RWPE2 (cell line): ENCODE data around the gene CFAP68.

ENCODE experiments used
- ATAC-seq: fragments of 200-7000 bp; cut with Tn5 transposase; 3 replicates; pipeline ENCODE4 v1.9.1; 2021; ENCODE audit warnings: low read depth
- DNase-seq: peaks from one replicate; pipeline ENCODE4 v3.0.0-alpha.2; 2020; ENCODE audit warnings: low spot score
- H3K27ac ChIP-seq: fragments of 450-650 bp; 2 replicates; pipeline ENCODE4 v1.5.1; 2017; ENCODE audit warnings: mild to moderate bottlenecking; ENCODE audit not compliant: poor library complexity, severe bottlenecking
- H3K27me3 ChIP-seq: fragments of 250-450 bp; sonication (Bioruptor Pico); 2 replicates; pipeline ENCODE4 v1.5.1; 2021; ENCODE audit warnings: mild to moderate bottlenecking, moderate library complexity; ENCODE audit not compliant: insufficient read depth, poor library complexity, severe bottlenecking
- H3K36me3 ChIP-seq: fragments of 250-450 bp; sonication (Bioruptor Pico); 2 replicates; pipeline ENCODE4 v1.5.1; 2020; ENCODE audit warnings: low read depth, mild to moderate bottlenecking, moderate library complexity
- H3K4me1 ChIP-seq: fragments of 250-450 bp; sonication (Bioruptor Pico); 2 replicates; pipeline ENCODE4 v1.5.1; 2021; ENCODE audit warnings: mild to moderate bottlenecking, moderate library complexity; ENCODE audit not compliant: insufficient read depth, poor library complexity, severe bottlenecking
- H3K4me3 ChIP-seq: fragments of 250-450 bp; sonication (Bioruptor Pico); 2 replicates; pipeline ENCODE4 v1.5.1; 2021; ENCODE audit warnings: mild to moderate bottlenecking, moderate library complexity; ENCODE audit not compliant: severe bottlenecking
- H3K9me3 ChIP-seq: fragments of 250-450 bp; sonication (Bioruptor Pico); 2 replicates; pipeline ENCODE4 v1.5.1; 2021; ENCODE audit warnings: mild to moderate bottlenecking, moderate library complexity; ENCODE audit not compliant: severe bottlenecking
- TF ChIP-seq, protein P1 (sequence below): fragments of 450-650 bp; IDR thresholded peaks from one replicate; pipeline ENCODE4 v1.5.1; 2017; ENCODE audit warnings: mild to moderate bottlenecking, moderate library complexity; ENCODE audit not compliant: poor library complexity, severe bottlenecking

CFAP68 gene

DNA sequence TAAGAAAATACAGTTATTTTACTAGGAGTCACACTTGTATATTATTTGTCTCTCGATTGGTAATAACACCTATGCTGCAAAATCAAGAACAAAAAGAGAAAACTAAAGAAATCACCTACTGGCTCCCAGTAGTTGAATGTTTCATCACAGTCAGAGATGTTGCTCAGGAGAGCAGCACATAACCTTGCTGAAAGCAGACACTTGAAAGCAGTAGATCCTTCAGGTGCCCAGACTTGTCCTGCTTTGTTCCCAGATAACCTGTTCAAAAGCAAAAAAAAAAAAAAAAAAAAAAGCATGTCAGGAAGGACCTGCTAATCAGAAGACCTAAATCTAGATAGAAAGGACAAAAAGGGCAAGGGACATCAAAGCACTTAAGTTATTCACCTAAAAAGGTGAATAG lies 9.2 kb upstream of the CFAP68 start:
- TF ChIP-seq, protein P1, sequence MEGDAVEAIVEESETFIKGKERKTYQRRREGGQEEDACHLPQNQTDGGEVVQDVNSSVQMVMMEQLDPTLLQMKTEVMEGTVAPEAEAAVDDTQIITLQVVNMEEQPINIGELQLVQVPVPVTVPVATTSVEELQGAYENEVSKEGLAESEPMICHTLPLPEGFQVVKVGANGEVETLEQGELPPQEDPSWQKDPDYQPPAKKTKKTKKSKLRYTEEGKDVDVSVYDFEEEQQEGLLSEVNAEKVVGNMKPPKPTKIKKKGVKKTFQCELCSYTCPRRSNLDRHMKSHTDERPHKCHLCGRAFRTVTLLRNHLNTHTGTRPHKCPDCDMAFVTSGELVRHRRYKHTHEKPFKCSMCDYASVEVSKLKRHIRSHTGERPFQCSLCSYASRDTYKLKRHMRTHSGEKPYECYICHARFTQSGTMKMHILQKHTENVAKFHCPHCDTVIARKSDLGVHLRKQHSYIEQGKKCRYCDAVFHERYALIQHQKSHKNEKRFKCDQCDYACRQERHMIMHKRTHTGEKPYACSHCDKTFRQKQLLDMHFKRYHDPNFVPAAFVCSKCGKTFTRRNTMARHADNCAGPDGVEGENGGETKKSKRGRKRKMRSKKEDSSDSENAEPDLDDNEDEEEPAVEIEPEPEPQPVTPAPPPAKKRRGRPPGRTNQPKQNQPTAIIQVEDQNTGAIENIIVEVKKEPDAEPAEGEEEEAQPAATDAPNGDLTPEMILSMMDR, result no peak
- Histone ChIP-seq H3K36me3 (peaks cover 43% of the 10 kb centered on the region), H3K27me3 (no peaks in the 10 kb centered on the region), H3K4me3 (no peak overlapping the region), H3K27ac (peak overlapping the region; percentile 61), H3K4me1 (peaks cover 3% of the 10 kb centered on the region), H3K9me3 (no peaks in the 10 kb centered on the region)
- DNase-seq, result no peak
- ATAC-seq, result no peak

DNA sequence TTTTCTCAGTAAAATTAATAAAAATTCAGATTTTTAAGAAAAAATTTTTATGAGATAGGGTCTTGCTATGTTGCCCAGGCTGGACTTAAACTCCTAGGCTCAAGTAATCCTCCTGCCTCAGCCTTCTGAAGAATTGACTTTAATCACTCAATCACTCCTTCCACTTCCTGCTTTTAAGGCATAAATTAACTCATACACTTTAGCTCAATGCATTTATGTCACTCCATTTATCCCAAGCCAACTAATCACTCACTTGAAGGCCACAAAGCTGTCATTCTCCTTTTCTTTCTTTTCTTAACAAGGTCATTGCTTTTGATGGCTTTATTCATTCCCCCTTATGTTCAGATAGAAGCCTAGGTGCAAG lies 8.8 kb upstream of the CFAP68 start:
- Histone ChIP-seq H3K4me1 (peaks cover 3% of the 10 kb centered on the region), H3K36me3 (peaks cover 39% of the 10 kb centered on the region), H3K9me3 (no peaks in the 10 kb centered on the region), H3K27ac (peak overlapping the region; percentile 61), H3K27me3 (no peaks in the 10 kb centered on the region), H3K4me3 (peak overlapping the region; percentile 80)
- DNase-seq, result no peak
- TF ChIP-seq, protein P1, result no peak
- ATAC-seq, result no peak

DNA sequence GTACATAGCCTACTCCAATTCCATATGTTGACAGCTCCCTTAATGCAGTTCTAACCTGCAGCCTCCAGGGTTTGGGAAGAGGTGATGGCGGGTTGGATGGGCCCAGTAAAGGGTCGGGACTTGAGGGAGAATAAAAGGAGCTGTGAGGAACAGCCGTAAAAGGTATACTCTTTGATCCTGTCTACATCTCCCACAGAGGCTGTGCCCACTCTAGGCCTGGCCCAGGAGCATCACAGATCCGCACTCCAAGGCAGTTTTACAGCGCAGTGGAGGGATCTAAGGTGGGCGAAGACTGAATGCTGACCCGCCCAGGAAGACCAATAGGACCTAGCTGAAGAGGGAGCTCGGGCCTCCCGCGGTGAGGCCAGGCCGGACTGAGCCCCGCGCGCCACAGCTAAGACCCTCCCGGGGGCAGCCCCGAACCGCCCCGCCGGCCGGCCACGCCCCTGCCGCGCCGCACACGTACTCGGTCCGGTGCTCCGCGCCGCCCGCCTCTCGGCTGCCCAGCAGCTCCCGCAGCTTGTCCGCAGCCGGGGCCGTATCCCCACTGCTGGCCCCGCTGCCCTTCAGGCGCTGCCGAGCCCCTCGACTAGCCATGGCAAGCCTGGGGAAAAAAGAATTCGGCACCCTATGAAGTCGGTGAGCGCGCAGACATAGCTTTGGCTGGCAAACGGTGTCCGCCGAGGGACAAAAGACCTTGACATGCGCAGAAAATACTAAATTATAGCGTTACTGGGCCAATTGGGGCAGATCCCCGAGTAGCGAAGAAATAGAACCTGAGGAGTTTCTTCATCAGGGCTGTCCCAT lies 8.3 kb upstream of the CFAP68 start, which contains the start of gene ALG9:
Gene ALG9 (minus strand): TSS at position 696 of the 807 bp plus-strand sequence. CDS start 99 bp downstream, at position 597.
- Histone ChIP-seq H3K9me3 (no peaks in the 10 kb centered on the region), H3K4me3 (peak within 1 kb of the TSS; percentile 80), H3K27me3 (no peaks in the 10 kb centered on the region), H3K4me1 (peaks cover 3% of the 10 kb centered on the region), H3K36me3 (peaks cover 34% of the 10 kb centered on the region), H3K27ac (peak within 1 kb of the TSS; percentile 61)
- ATAC-seq (peak; percentile 87), DNase-seq (peak; percentile 69)
- TF ChIP-seq, protein P1, result peak; percentile 23

DNA sequence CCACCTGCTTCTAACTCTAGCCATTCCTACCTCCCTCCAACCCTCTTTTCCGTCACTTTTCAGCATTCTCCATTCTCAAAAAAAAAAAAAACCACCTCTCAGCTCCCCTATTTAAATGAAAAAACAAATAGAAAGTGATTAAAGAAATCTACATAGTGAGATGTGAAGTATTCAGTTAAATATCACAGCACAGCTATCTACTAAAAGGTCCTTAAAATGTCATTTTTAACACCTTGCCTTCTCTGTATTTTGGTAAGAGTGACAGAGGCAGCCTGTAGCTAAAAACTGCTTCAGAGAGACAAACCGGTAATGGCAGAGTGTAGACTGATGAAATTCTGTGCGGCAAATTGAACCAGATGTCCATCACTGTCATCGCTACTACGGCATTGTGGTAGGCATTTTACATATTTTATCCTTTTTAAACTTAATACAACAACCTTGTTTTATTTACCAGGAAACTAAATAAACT lies 7.6 kb upstream of the CFAP68 start:
- no peak for DNase-seq
- Histone ChIP-seq H3K4me1 (peaks cover 3% of the 10 kb centered on the region), H3K4me3 (peak overlapping the region; percentile 80), H3K27me3 (no peaks in the 10 kb centered on the region), H3K9me3 (no peaks in the 10 kb centered on the region), H3K27ac (peak overlapping the region; percentile 61), H3K36me3 (peaks cover 28% of the 10 kb centered on the region)
- ATAC-seq, result no peak
- TF ChIP-seq, protein P1, result no peak

DNA sequence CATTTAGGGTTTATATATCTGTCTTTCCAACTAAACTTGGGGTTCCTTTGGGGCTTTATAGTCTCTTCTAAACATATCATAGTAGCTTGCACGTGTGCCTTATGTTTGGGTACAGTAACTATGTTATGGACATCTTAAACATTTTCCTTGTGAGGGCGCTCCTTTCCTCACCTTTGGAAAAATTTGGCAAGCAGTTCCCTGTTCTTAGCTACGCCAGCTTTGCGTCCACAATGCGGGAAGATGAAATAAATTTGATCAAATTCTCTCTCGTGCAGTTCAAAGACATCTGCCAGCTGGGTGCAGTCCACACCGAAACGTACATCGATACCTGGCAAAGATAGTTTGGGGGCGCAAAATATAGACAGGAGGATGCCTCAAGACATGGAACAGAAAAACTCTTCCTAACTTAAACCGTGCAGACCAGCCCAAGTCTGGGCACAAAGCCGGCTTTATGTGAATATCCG lies 924 bp upstream of the CFAP68 start:
- DNase-seq (no peak), ATAC-seq (peak; percentile 8; the same call in 2 of the 3 replicates)
- Histone ChIP-seq H3K27me3 (no peaks in the 10 kb centered on the region), H3K9me3 (no peaks in the 10 kb centered on the region), H3K27ac (peak overlapping the region; percentile 52), H3K4me3 (peak overlapping the region; percentile 51), H3K36me3 (no peaks in the 10 kb centered on the region), H3K4me1 (no peaks in the 10 kb centered on the region)
- TF ChIP-seq, protein P1, result no peak
